A549 (cell line): Measurements from ENCODE around the gene PEX16. TPM values are rescaled to one million over a fixed set of nuclear protein-coding genes. Genes with fewer than 3 reads are reported as not detected.

Source experiments
- ATAC-seq, 2 experiments: fragments of 200-7000 bp in 1 of 2; fragments of >200 bp in 1 of 2; cut with Nextera tagmentation in 1 of 2; cut with Tn5 transposase in 1 of 2; 3 replicates each; pipeline versions ENCODE4 v1.8.0 to v1.9.1; 2018 to 2020; ENCODE audit warnings: mild to moderate bottlenecking in 1 of 2, moderate library complexity in 1 of 2
- CTCF ChIA-PET: fragments of 300-600 bp; sonication (Branson Sonifier 250); formaldehyde crosslinking; extraction: SDS; loops from one replicate; lab custom pipeline; 2021; ENCODE audit warnings: antibody characterized with exemption, inconsistent platforms; lab: Yijun Ruan, JAX
- POLR2A ChIA-PET: fragments of 350-600 bp; formaldehyde crosslinking; extraction: SDS; loops from one replicate; lab custom pipeline; 2021; ENCODE audit warnings: antibody characterized with exemption, inconsistent platforms; lab: Yijun Ruan, JAX
- DNase-seq, 2 experiments: peaks; one replicate each; pipeline versions ENCODE4 v3.0.0 to v3.0.0-alpha.2; 2011 to 2016; ENCODE audit warnings: low read depth in 1 of 2, low spot score in 1 of 2
- FAIRE-seq: peaks from 2 replicates; lab custom pipeline; 2011; peaks lifted over from hg19 to GRCh38; lab: Jason Lieb, UNC
- H3K27ac ChIP-seq, 2 experiments: fragments of >200 bp; sonication (Bioruptor Twin); formaldehyde crosslinking; 3 replicates each; pipeline ENCODE4 v1.5.1; 2016 to 2017
- H3K4me1 ChIP-seq: fragments of >200 bp; sonication (Bioruptor Twin); formaldehyde crosslinking; 3 replicates; pipeline ENCODE4 v1.6.1; 2016
- H3K4me2 ChIP-seq: fragments of >200 bp; sonication (Bioruptor Twin); formaldehyde crosslinking; 3 replicates; pipeline ENCODE4 v1.6.1; 2016
- H3K4me3 ChIP-seq: fragments of >200 bp; sonication (Bioruptor Twin); formaldehyde crosslinking; 3 replicates; pipeline ENCODE4 v1.5.1; 2016
- H3K9me3 ChIP-seq: fragments of >200 bp; sonication (Bioruptor Twin); formaldehyde crosslinking; 3 replicates; pipeline ENCODE4 v1.6.1; 2016
- ATOH8 ChIP-seq: fragments of 250-450 bp; sonication (Bioruptor Pico); IDR thresholded peaks from 2 replicates; pipeline ENCODE4 v1.5.0; 2020; ENCODE audit warnings: low read depth, mild to moderate bottlenecking, moderate library complexity
- CBX2 ChIP-seq: fragments of 200-600 bp; sonication (generic); IDR thresholded peaks from 2 replicates; pipeline ENCODE4 v1.6.1; 2016; ENCODE audit warnings: low read depth, mild to moderate bottlenecking, borderline replicate concordance
- E2F6 ChIP-seq: IDR thresholded peaks from 2 replicates; pipeline ENCODE4 v1.6.1; 2012; ENCODE audit warnings: low read depth, borderline replicate concordance
- EHF ChIP-seq: fragments of 250-450 bp; sonication (Bioruptor Pico); IDR thresholded peaks from 2 replicates; pipeline ENCODE4 v1.5.0; 2020; ENCODE audit warnings: mild to moderate bottlenecking
- ELK1 ChIP-seq: fragments of 150-350 bp; IDR thresholded peaks from 2 replicates; pipeline ENCODE4 v1.6.1; 2014; ENCODE audit warnings: low read depth, mild to moderate bottlenecking, low read length
- ESRRA ChIP-seq: fragments of 150-350 bp; IDR thresholded peaks from 2 replicates; pipeline ENCODE4 v1.6.1; 2014; ENCODE audit warnings: mild to moderate bottlenecking, low read length, borderline replicate concordance
- FOSL2 ChIP-seq, 2 experiments: fragments of 450-650 bp in 1 of 2; fragments of >200 bp in 1 of 2; sonication (Bioruptor Twin) in 1 of 2; formaldehyde crosslinking; IDR thresholded peaks; 2 replicates each; pipeline versions ENCODE4 v1.5.0 to v1.6.1; 2016 to 2020; ENCODE audit warnings: mild to moderate bottlenecking in 1 of 2, moderate library complexity in 1 of 2
- HDAC2 ChIP-seq: fragments of 200-600 bp; sonication (generic); IDR thresholded peaks from 2 replicates; pipeline ENCODE4 v1.6.1; 2016
- HES2 ChIP-seq: fragments of >200 bp; sonication (Bioruptor Twin); formaldehyde crosslinking; IDR thresholded peaks from 2 replicates; pipeline ENCODE4 v1.6.1; 2016
- HOXA7 ChIP-seq: fragments of 250-450 bp; sonication (Bioruptor Pico); IDR thresholded peaks from 2 replicates; pipeline ENCODE4 v1.5.0; 2020; ENCODE audit warnings: mild to moderate bottlenecking, moderate library complexity
- HOXB5 ChIP-seq: fragments of 250-450 bp; sonication (Bioruptor Pico); IDR thresholded peaks from 2 replicates; pipeline ENCODE4 v1.5.0; 2020; ENCODE audit warnings: mild to moderate bottlenecking, moderate library complexity
- KDM1A ChIP-seq: fragments of 200-600 bp; sonication (generic); IDR thresholded peaks from 2 replicates; pipeline ENCODE4 v1.6.1; 2016; ENCODE audit warnings: low read depth, mild to moderate bottlenecking
- MAZ ChIP-seq: fragments of 150-350 bp; IDR thresholded peaks from 2 replicates; pipeline ENCODE4 v1.6.1; 2014; ENCODE audit warnings: antibody characterized with exemption, low read depth, low read length, borderline replicate concordance
- NFE2L2 ChIP-seq: fragments of 150-350 bp; conservative IDR thresholded peaks from 2 replicates; pipeline ENCODE4 v1.6.1; 2014; ENCODE audit warnings: low read length
- PBX3 ChIP-seq: IDR thresholded peaks from 2 replicates; pipeline ENCODE4 v1.6.1; 2012
- PHF8 ChIP-seq: fragments of 200-600 bp; sonication (generic); IDR thresholded peaks from 2 replicates; pipeline ENCODE4 v1.6.1; 2016; ENCODE audit warnings: low read depth, mild to moderate bottlenecking, antibody characterized with exemption, moderate library complexity, borderline replicate concordance
- RAD21 ChIP-seq, 2 experiments: fragments of >200 bp in 1 of 2; sonication (Bioruptor Twin) in 1 of 2; formaldehyde crosslinking in 1 of 2; IDR thresholded peaks in 1 of 2; conservative IDR thresholded peaks in 1 of 2; 2 replicates in 1 of 2; 3 replicates in 1 of 2; pipeline ENCODE4 v1.6.1; 2012 to 2018; ENCODE audit warnings: inconsistent platforms in 1 of 2
- RNF2 ChIP-seq: fragments of 200-600 bp; sonication (generic); IDR thresholded peaks from 2 replicates; pipeline ENCODE4 v1.6.1; 2016; ENCODE audit warnings: low read depth, mild to moderate bottlenecking, antibody characterized with exemption, moderate library complexity, borderline replicate concordance
- TFCP2L1 ChIP-seq: fragments of 250-450 bp; sonication (Bioruptor Pico); IDR thresholded peaks from 2 replicates; pipeline ENCODE4 v1.5.0; 2021; ENCODE audit warnings: mild to moderate bottlenecking
- TP53 ChIP-seq: fragments of 250-450 bp; sonication (Bioruptor Pico); IDR thresholded peaks from 2 replicates; pipeline ENCODE4 v1.5.0; 2021; ENCODE audit warnings: mild to moderate bottlenecking, moderate library complexity
- ZNF302 ChIP-seq: fragments of 250-450 bp; sonication (Bioruptor Pico); IDR thresholded peaks from 2 replicates; pipeline ENCODE4 v1.9.0; 2021; ENCODE audit warnings: inconsistent platforms, mild to moderate bottlenecking, moderate library complexity
- ZSCAN20 ChIP-seq: fragments of 250-450 bp; sonication (Bioruptor Pico); IDR thresholded peaks from 2 replicates; pipeline ENCODE4 v1.8.0; 2022; ENCODE audit warnings: mild to moderate bottlenecking, moderate library complexity
- WGBS: methylation state at CpG from one replicate; pipeline ENCODE4 v1.1.6; 2017; ENCODE audit errors: missing lambda C conversion rate; 5-methylcytosine and 5-hydroxymethylcytosine counted together
- polyA plus RNA-seq, 4 experiments: library from polyadenylated mRNA; depleted of rRNA in 3 of 4; stranded (reverse); fragments of >200 nt; fragmentation: RNase III in 1 of 4; extraction: RNeasy Plus Mini Kit Qiagen cat#74134 plus additional on column Dnase treatment in 1 of 4; gene quantifications; 2 replicates in 3 of 4; 3 replicates in 1 of 4; pipeline ENCODE4 v1.2.3, GENCODE V29; 2011 to 2017

The PEX16 gene
- polyA plus RNA-seq, 2 of the 4 experiments (the other 2 are of a cell fraction): 18.2 to 20.2 TPM

GRCh38 chr11:45931739-45932138 lies 14.1 kb upstream of the PEX16 start:
- WGBS: 98% methylated on average over 10 of the region's 10 CpGs
- FAIRE-seq (no peak), ATAC-seq (no peak), DNase-seq (no peak)
- Histone ChIP-seq H3K4me2 (no peak overlapping the region), H3K4me3 (no peak overlapping the region), H3K4me1 (peaks cover 11% of the 10 kb centered on the region), H3K27ac (no peak overlapping the region), H3K9me3 (no peaks in the 10 kb centered on the region)
- no peak for TF ChIP-seq RNF2
- no peak for TF ChIP-seq ZNF302
- no peak for TF ChIP-seq HOXA7 (CRISPR knock-in tag)
- TF ChIP-seq TFCP2L1: no peak
- no peak for TF ChIP-seq PBX3
- POLR2A ChIA-PET: no interaction called here
- CTCF ChIA-PET: no interaction called here

GRCh38 chr11:45930951-45931570 lies 13.4 kb upstream of the PEX16 start:
- POLR2A ChIA-PET: no interaction called here
- no peak for TF ChIP-seq HES2
- TF ChIP-seq TP53 (CRISPR knock-in tag): no peak
- TF ChIP-seq KDM1A: no peak
- no peak for TF ChIP-seq HOXB5
- no peak for TF ChIP-seq ATOH8
- TF ChIP-seq ESRRA: no peak
- no peak for TF ChIP-seq NFE2L2
- TF ChIP-seq MAZ: no peak
- TF ChIP-seq RAD21 (conservative IDR thresholded peaks at IDR 0.05 in 1 of 2, IDR thresholded peaks at IDR 0.05 in 1 of 2): no peak
- TF ChIP-seq EHF: no peak
- TF ChIP-seq ZSCAN20 (CRISPR knock-in tag): no peak
- TF ChIP-seq PHF8: no peak
- no peak for TF ChIP-seq TFCP2L1
- TF ChIP-seq HDAC2: no peak
- TF ChIP-seq E2F6: no peak
- no peak for TF ChIP-seq FOSL2 (IDR thresholded peaks at IDR 0.05)
- TF ChIP-seq FOSL2 (CRISPR knock-in tag; IDR thresholded peaks at IDR 0.05): no peak
- no peak for TF ChIP-seq ELK1
- TF ChIP-seq CBX2: no peak
- FAIRE-seq (no peak), DNase-seq (no peak), ATAC-seq (no peak)
- Histone ChIP-seq H3K4me1 (peaks cover 11% of the 10 kb centered on the region), H3K27ac (no peak overlapping the region), H3K4me3 (no peak overlapping the region), H3K4me2 (no peak overlapping the region), H3K9me3 (no peaks in the 10 kb centered on the region)
- WGBS: 86% methylated on average over 7 of the region's 8 CpGs
- CTCF ChIA-PET: interaction anchor here (0.8 to 0.9 kb wide), 3 partner anchors 9 to 59 kb away, joined by 3 read pairs; partner anchors contain the start of gene LARGE2
